ENCODE data around the gene PIPOX.

Gene PIPOX

DNA sequence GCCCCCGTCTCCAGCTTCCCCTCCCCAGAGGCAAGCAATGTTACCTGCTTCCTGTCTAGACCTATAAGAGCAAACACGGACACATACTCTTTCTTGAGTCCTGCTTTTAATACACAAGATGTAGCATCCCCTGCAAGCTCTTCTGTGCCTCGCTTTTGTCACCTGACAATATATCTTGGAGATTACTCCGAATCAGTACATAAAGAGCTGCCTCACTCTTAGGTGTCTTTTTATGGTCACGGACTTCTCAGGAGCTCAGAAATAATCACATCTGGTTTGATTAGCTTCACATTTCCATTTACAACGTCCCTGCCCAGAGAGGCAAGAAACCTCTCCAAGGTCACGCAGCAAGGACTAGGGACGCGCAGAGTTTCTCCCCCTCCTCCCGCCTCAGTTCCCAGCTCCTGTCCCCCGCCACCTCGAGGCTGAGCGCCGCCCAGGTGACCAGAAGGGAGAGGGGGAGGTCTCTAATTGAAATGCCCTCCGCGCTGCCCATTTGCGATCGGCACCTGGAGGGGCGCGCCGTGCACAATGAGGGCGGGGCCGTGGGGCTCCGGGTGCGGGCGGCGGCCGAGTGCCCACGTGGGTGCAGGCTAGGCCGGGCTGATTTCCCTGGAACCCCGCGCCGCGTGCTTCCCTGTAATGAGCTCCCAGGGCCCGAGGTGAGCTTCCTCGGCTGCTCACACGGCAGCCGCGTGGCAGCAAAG lies 23.3 kb upstream of the PIPOX start:
- DNase-seq (ENCODE audit: low spot score), result no peak

DNA sequence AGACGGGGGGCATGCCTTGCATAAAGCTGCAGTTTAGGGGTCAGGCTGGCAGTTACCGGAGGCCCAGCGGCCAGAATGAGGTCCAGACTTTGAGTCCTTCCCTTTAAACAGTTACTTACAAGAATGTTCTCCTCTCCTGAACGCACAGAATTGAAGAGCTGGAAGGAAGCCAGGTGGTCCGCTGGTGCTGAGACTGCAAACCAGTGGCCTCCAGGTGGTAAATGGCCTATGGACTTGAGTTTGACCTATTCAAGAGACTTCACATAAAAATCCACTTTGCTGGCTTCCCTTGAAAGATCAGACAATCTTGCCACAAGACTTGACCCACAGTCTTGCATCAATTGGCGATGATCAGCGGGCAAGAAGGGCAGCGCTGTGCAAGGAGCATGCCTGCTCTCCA lies 22.4 kb upstream of the PIPOX start:
- no peak for DNase-seq (ENCODE audit: low spot score)

DNA sequence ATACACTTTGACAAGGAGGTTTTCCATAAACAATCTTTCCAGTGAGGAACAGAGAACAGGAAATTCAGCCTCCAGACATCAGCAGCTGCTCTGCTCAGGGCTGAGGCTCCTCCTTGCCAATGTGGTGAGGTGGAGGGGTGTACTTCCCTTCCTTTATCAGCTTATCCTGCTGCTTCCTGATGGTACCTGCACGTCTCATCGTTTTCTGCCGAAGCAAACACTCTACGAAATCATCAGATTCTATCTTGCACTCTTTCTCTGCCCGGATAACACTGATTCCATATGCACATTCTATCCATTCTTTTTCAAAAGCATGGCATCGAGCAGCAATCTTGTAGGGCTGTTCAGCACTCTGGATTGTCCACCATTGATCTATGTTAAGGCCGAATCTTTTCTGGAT lies 21.7 kb upstream of the PIPOX start:
- DNase-seq (ENCODE audit: low spot score), result no peak

DNA sequence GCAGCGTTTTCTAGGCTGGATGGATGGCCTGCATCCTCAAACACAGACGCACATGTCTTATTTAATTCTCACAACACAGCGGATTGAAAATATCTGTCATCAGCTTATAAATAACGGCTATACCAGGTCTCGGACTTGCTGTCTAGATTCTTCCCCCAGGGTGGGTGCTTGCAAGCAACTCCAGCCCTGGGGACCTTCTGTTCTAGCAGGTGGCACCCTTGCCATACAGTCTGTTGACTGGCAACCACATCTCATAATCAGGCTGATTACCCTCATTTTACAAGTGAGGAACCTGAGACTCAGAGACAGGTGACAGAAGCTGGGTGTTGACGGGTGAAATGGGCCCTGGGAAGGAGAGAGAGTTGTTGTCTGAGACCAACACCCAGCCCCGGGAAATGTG lies 20.9 kb upstream of the PIPOX start:
- DNase-seq (ENCODE audit: low spot score), result no peak

DNA sequence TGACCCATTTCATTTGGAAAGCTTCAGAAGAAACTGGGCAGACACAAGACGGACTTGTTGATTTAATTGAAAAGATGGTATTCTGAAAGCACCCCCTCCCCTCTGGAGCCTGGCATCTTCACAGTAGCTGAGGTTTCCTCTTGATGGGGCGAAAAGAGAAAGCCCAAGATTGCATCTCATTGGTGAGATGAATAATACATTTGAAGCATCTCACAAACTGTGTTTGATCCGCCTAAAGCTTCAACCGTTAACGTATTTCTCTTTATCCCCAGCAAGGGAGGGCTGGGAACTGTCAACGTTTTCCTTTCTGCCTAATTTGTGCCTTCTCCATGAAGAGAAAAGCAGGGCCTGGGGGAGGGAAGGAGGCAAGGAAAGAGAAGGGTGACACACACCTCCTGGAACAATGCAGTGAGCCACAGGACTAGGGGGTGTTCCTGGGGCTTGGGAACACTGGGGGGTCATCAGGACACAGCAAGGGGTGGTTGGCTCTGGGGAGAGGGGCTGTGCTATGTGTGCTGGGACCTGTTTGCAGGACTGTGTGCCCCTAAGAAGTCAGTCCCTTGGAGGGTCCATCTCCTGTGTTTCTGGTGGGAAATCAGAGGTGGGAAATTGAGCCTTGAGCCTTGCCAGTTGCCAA lies 18.5 kb upstream of the PIPOX start:
- no peak for DNase-seq (ENCODE audit: low spot score)

DNA sequence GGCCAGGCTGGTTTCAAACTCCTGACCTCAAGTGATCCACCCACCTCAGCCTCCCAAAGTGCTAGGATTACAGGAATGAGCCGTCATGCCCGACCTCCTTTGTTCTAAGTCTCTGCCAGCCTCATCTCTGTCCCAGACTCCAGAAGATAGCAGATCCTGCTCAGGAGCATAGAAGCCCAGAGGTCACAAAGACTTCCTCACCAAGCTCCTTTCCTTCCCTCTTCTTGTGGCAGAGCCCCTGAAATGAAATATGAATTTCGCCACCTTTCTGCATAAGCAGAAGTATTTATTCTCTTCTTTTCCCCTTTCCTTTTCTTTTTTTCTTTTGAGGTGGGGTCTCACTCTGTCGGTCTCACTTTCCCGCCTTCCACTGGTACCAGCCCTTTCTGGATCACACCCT lies 11.5 kb upstream of the PIPOX start:
- DNase-seq (ENCODE audit: low spot score), result no peak

DNA sequence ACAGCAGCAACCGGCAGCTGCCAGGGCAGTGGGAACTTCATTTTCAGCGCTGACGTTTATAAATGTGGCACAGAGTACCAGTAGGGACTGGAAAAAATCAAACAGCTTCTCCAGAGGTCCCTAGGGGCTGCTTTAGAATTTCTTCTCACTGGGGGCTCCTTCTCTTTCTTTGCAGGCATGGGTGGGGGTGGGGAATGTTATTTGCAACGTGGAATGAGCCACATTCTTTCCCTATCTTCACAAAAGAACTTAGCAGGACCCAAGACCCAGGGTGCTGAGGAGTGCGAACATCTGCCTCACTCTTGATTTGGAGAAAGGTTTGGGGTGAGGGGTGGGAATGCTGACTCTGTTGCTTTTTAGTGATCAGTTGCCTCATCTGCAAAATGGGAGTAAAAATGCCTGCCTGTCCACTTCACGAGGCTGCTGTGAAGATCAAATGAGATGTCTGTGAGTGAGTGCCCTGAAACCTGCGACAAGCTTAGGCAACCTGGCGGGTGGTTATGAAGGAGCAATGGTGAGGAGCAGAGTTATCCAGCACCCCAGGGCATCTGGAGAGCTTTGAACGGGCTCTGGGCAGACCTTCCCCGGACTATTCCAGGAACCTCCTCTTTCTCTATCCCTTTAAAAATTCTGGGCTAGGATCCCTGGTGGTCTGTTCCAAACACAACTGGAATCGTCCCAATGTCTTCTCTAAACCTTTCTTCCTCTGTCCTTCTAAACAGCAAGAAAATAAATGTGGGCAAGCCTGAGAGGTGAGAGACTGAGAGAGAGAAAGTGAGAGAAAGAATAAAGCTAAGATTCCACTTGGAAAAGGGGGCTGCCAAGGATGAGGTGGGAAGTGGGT lies 10.7 kb upstream of the PIPOX start:
- no peak for DNase-seq (ENCODE audit: low spot score)

DNA sequence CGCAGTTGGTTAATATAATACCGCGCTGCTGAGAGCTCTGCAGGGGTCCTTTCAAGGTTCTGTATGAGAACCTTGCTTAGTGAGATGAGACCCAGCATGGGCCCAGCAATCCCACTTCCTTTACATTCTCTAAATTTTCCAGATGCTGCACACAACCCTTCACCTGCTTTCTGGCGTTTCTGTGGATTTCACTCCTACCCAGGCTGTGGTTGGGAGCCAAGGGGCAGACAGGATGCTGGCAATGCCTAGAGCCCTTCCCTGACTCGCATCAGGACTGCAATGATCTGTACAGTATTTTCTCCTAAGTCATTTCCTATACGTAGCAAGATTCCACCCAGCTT lies 10.1 kb upstream of the PIPOX start:
- no peak for DNase-seq (ENCODE audit: low spot score)

DNA sequence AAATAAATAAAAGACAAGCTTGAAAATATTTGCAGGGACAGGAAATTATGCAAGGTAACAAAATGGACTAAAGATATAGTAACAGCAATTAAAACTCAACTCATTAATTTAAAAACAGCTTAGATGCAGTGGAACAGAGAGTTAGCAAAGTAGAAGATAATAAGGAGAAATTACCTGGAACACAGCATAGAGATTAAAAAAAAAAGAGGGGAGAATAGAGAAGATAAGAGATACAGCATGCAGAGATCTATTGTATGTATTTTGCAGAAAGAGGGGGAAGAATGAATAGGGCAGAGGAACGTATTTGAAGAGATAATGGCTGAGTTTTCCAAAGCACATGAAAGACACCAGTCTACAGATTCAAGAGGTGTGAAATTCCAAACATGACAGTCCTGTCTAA lies 8.4 kb upstream of the PIPOX start:
- DNase-seq (ENCODE audit: low spot score), result no peak

DNA sequence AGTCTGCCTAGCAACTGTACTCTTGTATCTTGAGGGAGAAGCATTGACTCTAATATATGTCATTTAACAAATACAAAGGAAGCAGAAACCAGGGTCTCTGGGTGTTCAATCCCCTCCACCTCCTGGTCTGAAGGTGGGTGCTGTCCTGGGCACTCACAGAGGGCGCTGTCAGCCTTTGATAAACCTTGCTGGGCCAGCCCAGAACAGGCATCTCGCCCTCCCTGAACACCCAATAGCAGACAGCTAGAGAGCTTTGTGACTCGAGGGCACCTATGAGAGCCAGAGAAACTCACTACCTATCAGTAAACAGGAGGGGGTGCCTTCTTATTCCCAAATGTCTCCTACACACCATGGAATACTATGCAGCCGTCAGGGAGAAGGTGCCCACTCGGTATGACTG lies 6.4 kb upstream of the PIPOX start:
- no peak for DNase-seq (ENCODE audit: low spot score)

DNA sequence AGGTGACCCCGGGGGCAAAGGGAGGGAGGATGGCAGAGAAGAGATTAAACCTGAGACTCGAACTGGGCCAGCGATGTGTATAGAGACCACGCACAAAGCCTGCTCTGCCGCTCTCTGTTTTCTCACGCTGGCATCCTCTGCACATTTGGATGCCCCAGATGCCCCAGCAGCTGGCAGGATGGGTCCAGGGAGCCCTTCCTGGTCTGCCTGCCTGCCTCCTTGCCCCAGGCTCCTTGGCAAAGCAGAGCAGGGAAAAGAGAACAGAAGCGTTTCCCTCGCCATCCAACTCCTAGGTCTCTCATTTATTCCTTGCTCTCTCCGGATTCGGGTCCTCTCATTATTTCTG lies 5.2 kb upstream of the PIPOX start:
- no peak for DNase-seq (ENCODE audit: low spot score)

DNA sequence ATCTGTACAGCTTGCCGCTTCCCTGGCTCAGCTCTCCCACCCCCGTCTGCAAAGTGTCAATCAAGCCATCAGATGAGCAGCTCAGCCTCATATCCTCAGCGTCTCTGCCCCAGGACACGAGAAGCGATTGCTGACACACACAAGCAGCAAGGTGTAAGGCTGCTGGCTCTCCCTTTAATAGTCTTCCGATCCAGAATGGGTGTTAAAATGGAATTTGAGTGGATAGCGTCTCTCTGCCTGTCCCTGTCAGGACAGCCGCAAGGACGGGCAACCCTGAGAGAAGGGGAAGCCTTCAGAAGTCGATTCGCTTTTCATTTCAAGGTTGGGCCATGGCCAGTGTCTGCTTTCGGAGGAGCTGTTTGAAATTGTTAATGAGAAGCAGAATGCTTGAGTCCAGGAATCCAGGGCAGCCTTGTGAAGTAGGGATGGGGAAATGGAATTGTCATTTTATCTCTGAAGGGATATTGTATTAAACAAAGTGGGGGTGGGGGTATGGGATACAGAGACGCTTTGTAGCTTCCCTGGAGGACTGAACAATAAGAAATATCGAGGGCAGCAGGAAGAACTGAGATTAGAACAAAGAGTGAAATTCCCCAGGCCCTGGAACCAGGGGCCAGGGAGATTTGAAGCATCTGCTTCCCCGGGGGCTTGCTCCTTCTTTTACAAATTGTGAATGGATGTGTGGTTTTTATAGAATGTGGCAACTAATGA lies 4.7 kb upstream of the PIPOX start:
- DNase-seq (ENCODE audit: low spot score), result no peak

DNA sequence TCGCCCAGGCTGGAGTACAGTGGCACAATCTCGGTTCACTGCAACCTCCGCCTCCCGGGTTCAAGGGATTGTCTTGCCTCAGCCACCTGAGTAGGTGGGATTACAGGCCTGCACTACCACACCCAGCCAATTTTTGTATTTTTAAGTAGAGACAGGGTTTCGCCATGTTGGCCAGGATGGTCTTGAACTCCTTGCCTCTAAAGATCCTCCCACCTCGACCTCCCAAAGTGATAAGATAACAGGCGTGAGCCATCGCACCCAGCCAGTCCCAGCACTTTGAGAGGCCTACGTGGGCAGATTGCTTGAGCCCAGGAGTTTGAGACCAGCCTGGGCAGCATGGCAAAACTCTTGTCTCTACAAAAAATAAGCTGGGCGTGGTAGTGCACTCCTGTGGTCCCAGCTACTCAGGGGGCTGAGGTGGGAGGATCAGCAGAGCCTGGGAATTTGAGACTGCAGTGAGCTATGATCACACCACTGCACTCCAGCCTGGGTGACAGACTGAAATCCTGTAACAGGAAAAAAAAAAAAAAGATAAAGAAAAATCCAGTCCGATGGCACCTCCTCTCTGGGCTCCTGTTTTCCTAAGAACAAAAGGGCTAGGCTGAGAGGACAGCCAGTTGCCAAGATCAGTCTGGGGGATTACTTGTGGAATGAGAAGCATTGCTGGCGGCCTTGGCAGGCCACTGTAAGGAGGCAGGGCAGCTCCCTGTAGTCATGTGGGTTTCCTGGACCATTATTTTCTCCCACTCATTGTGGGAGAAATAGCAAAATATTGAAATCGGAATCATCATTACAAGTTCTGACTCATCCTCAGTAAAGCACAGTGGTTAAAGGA lies 3.0 kb upstream of the PIPOX start:
- DNase-seq (ENCODE audit: low spot score), result peak; percentile 76

DNA sequence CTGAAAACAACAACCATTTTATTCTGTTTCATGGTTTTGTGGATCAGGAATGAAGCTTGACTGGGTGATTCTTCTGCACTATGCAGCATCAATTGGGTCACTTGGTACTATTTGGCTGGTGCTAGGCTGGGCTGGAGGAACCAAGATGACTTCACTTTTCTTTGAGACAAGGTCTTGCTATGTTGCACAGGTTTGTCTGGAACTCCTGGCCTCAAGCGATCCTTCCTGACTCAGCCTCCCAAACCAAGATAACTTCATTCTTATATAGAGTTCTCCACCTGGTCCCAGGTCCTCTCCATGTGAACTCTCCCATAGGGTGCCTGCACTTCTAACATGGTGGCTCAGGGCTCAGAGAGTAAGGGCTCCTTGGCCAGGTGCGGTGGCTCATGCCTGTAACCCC lies 1.9 kb upstream of the PIPOX start:
- DNase-seq (ENCODE audit: low spot score), result no peak

DNA sequence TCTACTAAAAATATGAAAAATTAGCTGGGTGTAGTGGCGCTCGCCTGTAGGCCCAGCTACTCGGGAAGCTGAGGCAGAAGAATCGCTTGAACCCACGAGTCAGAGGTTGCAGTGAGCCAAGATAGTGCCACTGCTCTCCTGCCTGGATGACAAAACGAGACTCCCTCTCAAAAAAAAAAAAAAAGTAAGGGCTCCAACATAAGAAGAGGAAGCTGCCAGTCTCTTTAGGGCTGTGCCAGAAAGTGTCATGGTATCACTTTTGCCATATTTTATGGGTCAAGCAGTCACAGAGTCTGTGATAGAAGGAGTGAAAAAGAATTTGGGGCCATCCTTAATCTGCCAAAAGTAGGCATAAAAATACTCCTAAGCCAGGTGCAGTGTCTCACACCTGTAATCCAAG lies 1.4 kb upstream of the PIPOX start:
- no peak for DNase-seq (ENCODE audit: low spot score)

DNA sequence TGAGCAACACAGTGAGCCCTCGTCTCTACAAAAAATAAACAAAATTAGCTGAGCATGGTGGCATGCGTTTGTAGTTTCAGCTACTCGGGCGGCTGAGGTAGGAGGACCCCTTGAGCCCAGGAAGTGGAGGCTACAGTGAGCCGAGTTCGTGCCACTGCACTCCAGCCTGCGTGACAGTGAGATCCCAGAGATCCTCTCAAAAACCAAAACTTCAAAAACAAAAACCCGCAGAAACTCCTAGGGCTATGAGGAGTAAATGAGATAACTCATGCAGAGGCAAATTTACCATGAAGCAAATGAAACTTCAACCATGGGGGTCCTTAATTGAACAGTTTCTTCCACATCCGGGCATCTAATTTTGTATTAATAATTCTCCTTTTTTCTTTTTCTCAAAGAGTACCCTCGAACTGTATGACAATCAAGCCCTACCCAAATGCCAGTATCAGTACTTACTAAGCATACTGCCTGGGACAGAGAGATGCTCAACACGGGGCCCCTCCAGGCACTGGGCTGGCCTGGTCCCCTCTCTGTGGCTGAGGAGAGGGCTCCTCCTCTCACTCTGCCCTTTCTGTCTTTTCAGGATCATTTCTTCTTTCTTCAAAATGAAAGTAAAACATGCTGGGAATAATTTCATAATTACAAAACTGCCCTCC lies 789 bp upstream of the PIPOX start:
- DNase-seq (ENCODE audit: low spot score), result no peak

DNA sequence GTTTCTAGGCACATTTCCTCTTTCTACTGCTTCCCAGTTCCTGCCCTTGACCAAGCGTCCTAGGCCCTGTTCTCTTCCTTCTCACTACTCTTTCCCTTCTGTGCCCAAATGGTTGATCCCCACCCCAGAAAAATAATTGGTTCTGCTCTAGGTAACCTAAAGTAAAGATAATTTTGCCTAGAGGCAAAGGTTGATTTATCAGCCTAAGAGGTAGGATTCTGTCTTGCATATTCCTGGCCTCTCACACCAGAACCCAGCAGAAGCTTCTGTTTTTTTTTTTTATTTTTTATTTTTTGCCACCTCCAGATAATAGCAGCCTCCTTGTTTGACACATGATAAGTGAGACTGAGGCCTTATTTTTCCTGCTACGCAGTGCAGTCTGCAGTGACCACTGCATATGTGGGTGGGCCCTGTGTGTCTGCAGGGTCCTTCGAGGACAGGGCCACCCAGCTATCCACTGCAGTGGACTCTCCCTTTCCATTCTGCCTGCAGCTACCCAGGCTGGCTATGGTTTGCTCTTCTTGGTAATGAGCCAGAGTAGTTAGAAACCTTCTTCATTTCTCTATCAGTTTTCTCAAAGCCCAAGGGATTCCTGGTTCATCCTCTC lies 701 bp downstream of the PIPOX start:
- DNase-seq (ENCODE audit: low spot score), result no peak

DNA sequence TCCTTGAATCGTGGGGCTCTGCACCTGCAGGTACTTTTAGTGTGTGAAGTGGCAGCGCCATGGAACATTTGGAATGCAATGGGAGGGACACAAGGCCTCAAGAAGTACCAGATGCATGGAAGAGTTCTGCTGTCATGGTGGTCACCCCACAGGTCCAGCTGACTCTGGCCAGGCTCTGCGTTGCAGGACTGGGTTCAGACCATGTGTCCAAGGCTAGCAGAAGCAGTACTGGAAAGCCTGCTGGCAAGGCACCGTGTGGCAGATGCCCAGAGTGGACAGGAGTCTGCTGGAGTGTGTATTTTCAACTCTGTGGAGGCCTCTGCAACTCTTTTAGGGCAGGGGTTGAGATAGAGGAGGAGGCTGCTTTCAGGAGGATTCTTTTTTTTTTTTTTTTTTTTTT lies 2.1 kb downstream of the PIPOX start:
- DNase-seq (ENCODE audit: low spot score), result no peak

DNA sequence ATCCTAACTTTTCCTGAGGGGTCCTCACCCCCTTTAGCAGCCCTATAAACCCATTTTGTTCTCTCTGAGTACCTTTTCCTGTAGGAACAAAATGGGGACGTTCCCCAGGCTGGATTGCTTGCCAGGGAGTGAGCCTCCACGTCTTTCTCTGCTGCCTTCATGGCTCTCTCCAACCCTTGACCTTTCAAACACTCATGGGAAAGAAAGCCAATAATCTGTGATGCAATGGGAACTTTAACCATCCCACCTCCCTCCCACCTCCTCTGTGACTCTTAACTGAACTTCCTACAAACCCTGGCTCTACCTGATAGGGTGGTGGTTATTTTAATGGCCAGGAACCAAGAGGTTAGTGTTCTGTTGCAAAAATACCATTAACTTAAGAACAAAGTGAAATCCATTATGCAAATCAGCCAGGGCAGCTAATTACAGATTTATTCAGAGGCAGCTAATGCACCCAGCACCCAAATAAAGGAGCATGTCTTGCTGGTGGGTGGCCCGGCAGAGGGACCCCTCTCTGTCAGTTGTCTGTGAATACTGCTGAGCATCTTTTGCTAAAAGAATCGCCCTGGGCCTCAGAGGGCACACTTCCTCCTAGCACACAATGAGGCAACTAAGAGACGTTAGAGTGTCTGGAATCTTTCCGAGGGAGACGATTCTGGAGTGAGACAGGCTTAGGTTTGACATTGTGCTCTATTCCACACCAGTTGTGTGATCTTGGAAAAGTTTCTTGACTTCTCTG lies 3.0 kb downstream of the PIPOX start:
- DNase-seq (ENCODE audit: low spot score), result no peak

DNA sequence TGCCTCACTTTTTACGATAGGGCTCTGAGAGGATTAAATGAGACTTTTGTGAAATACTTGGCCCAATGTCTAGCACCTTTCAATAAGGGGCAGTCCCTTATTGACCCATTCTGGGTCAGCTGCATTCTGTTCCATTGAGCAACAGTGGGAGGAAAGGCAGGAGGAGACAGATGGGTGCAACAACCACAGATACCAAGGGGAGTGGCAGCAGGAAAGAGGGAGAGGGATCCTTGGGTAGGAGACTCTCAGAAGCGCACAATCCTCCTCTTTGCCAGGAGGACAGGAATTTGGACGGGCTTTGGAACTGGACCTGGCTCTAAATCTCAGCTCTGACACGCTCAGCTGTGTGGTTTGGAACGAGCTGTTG lies 3.5 kb downstream of the PIPOX start:
- no peak for DNase-seq (ENCODE audit: low spot score)
